K562 (cell line): ENCODE data around the gene ZDHHC12. TPM values are rescaled to one million over a fixed set of nuclear protein-coding genes. Genes with fewer than 3 reads are reported as not detected.

Source experiments
- ARID2 ChIP-seq: fragments of 450-650 bp; IDR thresholded peaks from 2 replicates; pipeline ENCODE4 v1.6.1; 2017; ENCODE audit warnings: antibody characterized with exemption, mild to moderate bottlenecking
- C11orf30 ChIP-seq: fragments of 450-650 bp; IDR thresholded peaks from 2 replicates; pipeline ENCODE4 v1.6.1; 2016; ENCODE audit warnings: low read depth, mild to moderate bottlenecking
- HDAC8 ChIP-seq: fragments of 450-650 bp; IDR thresholded peaks from 2 replicates; pipeline ENCODE4 v1.6.1; 2016; ENCODE audit warnings: mild to moderate bottlenecking, missing genetic modification characterization, moderate library complexity, missing compliant biosample characterization
- HMBOX1 ChIP-seq: sonication (generic); IDR thresholded peaks from 2 replicates; pipeline ENCODE4 v1.6.1; 2016
- HOMEZ ChIP-seq: fragments of 250-450 bp; sonication (Bioruptor Pico); IDR thresholded peaks from 2 replicates; pipeline ENCODE4 v1.4.0; 2020; ENCODE audit warnings: mild to moderate bottlenecking, moderate library complexity
- JUND ChIP-seq, 2 experiments: IDR thresholded peaks; 2 replicates in 1 of 2; 3 replicates in 1 of 2; pipeline ENCODE4 v1.6.1; 2011; ENCODE audit warnings: borderline replicate concordance in 2 of 2, low read depth in 2 of 2, low read length in 2 of 2, improper control_type of control experiment in 1 of 2, missing biosample characterization in 1 of 2, missing genetic modification characterization in 1 of 2, missing genetic modification reagents in 1 of 2
- LCOR ChIP-seq: sonication (generic); formaldehyde crosslinking; IDR thresholded peaks from 2 replicates; pipeline ENCODE4 v1.8.0; 2022; ENCODE audit warnings: mild to moderate bottlenecking, missing genetic modification reagents
- MECOM ChIP-seq: fragments of 250-450 bp; sonication (Bioruptor Pico); IDR thresholded peaks from 2 replicates; pipeline ENCODE4 v1.8.0; 2022; ENCODE audit warnings: inconsistent platforms
- MEF2D ChIP-seq: conservative IDR thresholded peaks from 2 replicates; pipeline ENCODE4 v1.6.1; 2016; ENCODE audit warnings: low read depth, missing genetic modification characterization, missing compliant biosample characterization
- NCOR1 ChIP-seq: fragments of 450-650 bp; IDR thresholded peaks from 2 replicates; pipeline ENCODE4 v1.6.1; 2016; ENCODE audit warnings: mild to moderate bottlenecking, moderate library complexity
- NELFE ChIP-seq: IDR thresholded peaks from 2 replicates; pipeline ENCODE4 v1.6.1; 2011; ENCODE audit warnings: mild to moderate bottlenecking; ENCODE audit not compliant: insufficient read depth, insufficient read length
- SMARCC2 ChIP-seq: fragments of 450-650 bp; IDR thresholded peaks from 2 replicates; pipeline ENCODE4 v1.6.1; 2017; ENCODE audit warnings: antibody characterized with exemption, moderate library complexity, mild to moderate bottlenecking, low read depth
- TOE1 ChIP-seq, 2 experiments: fragments of 450-650 bp in 1 of 2; sonication (generic) in 1 of 2; formaldehyde crosslinking in 1 of 2; IDR thresholded peaks; 2 replicates each; pipeline versions ENCODE4 v1.7.1 to v1.8.0; 2016 to 2022; ENCODE audit warnings: borderline replicate concordance in 2 of 2, mild to moderate bottlenecking in 2 of 2, antibody characterized with exemption in 1 of 2, inconsistent platforms in 1 of 2, low read depth in 1 of 2, missing genetic modification reagents in 1 of 2, moderate library complexity in 1 of 2
- TSHZ1 ChIP-seq: fragments of 250-450 bp; sonication (Bioruptor Pico); IDR thresholded peaks from 2 replicates; pipeline ENCODE4 v1.4.0; 2020; ENCODE audit warnings: mild to moderate bottlenecking, moderate library complexity
- ZBTB12 ChIP-seq: fragments of 250-450 bp; sonication (Bioruptor Pico); IDR thresholded peaks from 2 replicates; pipeline ENCODE4 v1.4.0; 2020
- ZBTB2 ChIP-seq: fragments of 450-650 bp; IDR thresholded peaks from 2 replicates; pipeline ENCODE4 v1.6.1; 2016; ENCODE audit warnings: antibody characterized with exemption
- ZNF583 ChIP-seq: fragments of 250-450 bp; sonication (Bioruptor Pico); IDR thresholded peaks from 2 replicates; pipeline ENCODE4 v1.4.0; 2020
- polyA plus RNA-seq, 8 experiments: library from polyadenylated mRNA; depleted of rRNA in 4 of 8; stranded (reverse) in 5 of 8; unstranded in 3 of 8; fragments of >200 nt; fragmentation: Nextera tagmentation in 2 of 8; fragmentation: Illumina TruSeq in 1 of 8; extraction: Ambion mirVana in 2 of 8; extraction: Trizol in 1 of 8; gene quantifications; 2 replicates each; pipeline versions ENCODE4 v1.2.1 to v1.2.3, GENCODE V29; 2011 to 2014; ENCODE audit warnings: inconsistent platforms in 1 of 8, missing spikeins in 1 of 8
- total RNA-seq, 7 experiments: library from RNA; depleted of rRNA in 6 of 7; stranded (reverse); fragments of >200 nt in 6 of 7; fragmentation: Illumina TruSeq in 2 of 7; extraction: Trizol in 2 of 7; gene quantifications; 2 replicates each; pipeline versions ENCODE4 v1.2.1 to v1.2.3, GENCODE V29; 2011 to 2021; ENCODE audit warnings: low replicate concordance in 1 of 7

ZDHHC12 gene
- total and polyA plus RNA-seq, 9 of the 15 experiments (the other 6 are each of a cell fraction or from before 2014, with no cell fraction given): 0.21 to 38.0 (median 13.8) TPM

- TF ChIP-seq ZBTB2: peak; percentile 98
- TF ChIP-seq C11orf30: no peak
- TF ChIP-seq JUND (IDR thresholded peaks at IDR 0.05; ENCODE audit: borderline replicate concordance, low read depth, low read length): peak; percentile 26
- peak; percentile 13; the same call in 2 of the 3 replicates for TF ChIP-seq JUND (tag; IDR thresholded peaks at IDR 0.05; ENCODE audit: borderline replicate concordance, low read depth, low read length)
- TF ChIP-seq SMARCC2: peak; percentile 46; the same call in 1 of the 2 replicates
- TF ChIP-seq TOE1 (IDR thresholded peaks at IDR 0.05; ENCODE audit: borderline replicate concordance): peak; percentile 59
- no peak for TF ChIP-seq TOE1 (CRISPR knock-in tag; IDR thresholded peaks at IDR 0.05; ENCODE audit: borderline replicate concordance, low read depth)
- no peak for TF ChIP-seq HOMEZ (CRISPR knock-in tag)
- TF ChIP-seq HMBOX1: no peak
- no peak for TF ChIP-seq NCOR1
- no peak for TF ChIP-seq ZNF583 (CRISPR knock-in tag)
- peak; percentile 90 for TF ChIP-seq LCOR (CRISPR knock-in tag)
- TF ChIP-seq ZBTB12 (CRISPR knock-in tag): no peak
- no peak for TF ChIP-seq NELFE
- no peak for TF ChIP-seq ARID2
- no peak for TF ChIP-seq TSHZ1
- TF ChIP-seq MECOM (CRISPR knock-in tag): no peak
- TF ChIP-seq HDAC8: no peak
- 0 out of 2 replicates have a peak, but pooled peaks have one; percentile 22 for TF ChIP-seq MEF2D (tag)
Measured at GRCh38 chr9:128723866-128724743, at the start of gene ZDHHC12 (continued).
